Mesenteric fat pad (tissue), 1 donor: Measurements from ENCODE around the gene CDK14. TPM values are rescaled to one million over a fixed set of nuclear protein-coding genes. Genes with fewer than 3 reads are reported as not detected.

Experiments
- DNase-seq: peaks from one replicate; pipeline ENCODE4 v3.0.0-alpha.2; 2020; ENCODE audit warnings: low spot score
- long read RNA-seq: library from polyadenylated mRNA; unstranded; transcript quantifications from one replicate; pipeline ENCODE4 v2.0.0, GENCODE V29; 2020
- total RNA-seq: library from RNA; stranded (reverse); fragmentation: NEBNext Ultra II Directional; extraction: Animal tissue kit (Norgen Biotek cat#: 25700); gene quantifications from one replicate; pipeline ENCODE4 v1.2.1, GENCODE V29; 2021
- donor health status: DM: yes; HTN: yes; CAD: no.

Gene CDK14
- 47.2 TPM for total RNA-seq
- long read RNA-seq, partial matches to known transcripts, result 1 of 18 reads
- long read RNA-seq, other reads (novel, unspliced or antisense), result 17 of 18 reads

GRCh38 chr7:90595801-90596670 lies at the start of gene CDK14:
TSS of gene CDK14 (plus strand) at chr7:90596321. CDS start at chr7:90596628, 307 bp downstream.
- peak; percentile 92 for DNase-seq

- DNase-seq, result no peak
Measured at GRCh38 chr7:90551036-90551435, 45.1 kb upstream of the CDK14 start.

- no peak for DNase-seq
Measured at GRCh38 chr7:90552521-90552920, 43.6 kb upstream of the CDK14 start.

- DNase-seq, result no peak
Measured at GRCh38 chr7:90560730-90561129, 35.4 kb upstream of the CDK14 start.

- DNase-seq, result no peak
Measured at GRCh38 chr7:90563286-90563685, 32.8 kb upstream of the CDK14 start.

GRCh38 chr7:90564455-90564854 lies 31.7 kb upstream of the CDK14 start:
- DNase-seq, result no peak

- no peak for DNase-seq
Measured at GRCh38 chr7:90568213-90568612, 27.9 kb upstream of the CDK14 start.

- DNase-seq, result no peak
Measured at GRCh38 chr7:90569368-90569767, 26.8 kb upstream of the CDK14 start.

- DNase-seq, result no peak
Measured at GRCh38 chr7:90570373-90570959, 25.7 kb upstream of the CDK14 start.

- no peak for DNase-seq
Measured at GRCh38 chr7:90574146-90574819, 21.8 kb upstream of the CDK14 start.

GRCh38 chr7:90574820-90575187 lies 21.3 kb upstream of the CDK14 start:
- DNase-seq, result no peak

- DNase-seq, result no peak
Measured at GRCh38 chr7:90579181-90579688, 16.9 kb upstream of the CDK14 start.

- DNase-seq, result no peak
Measured at GRCh38 chr7:90580051-90580450, 16.1 kb upstream of the CDK14 start.

GRCh38 chr7:90582164-90582563 lies 14.0 kb upstream of the CDK14 start:
- DNase-seq, result no peak

GRCh38 chr7:90584378-90584777 lies 11.7 kb upstream of the CDK14 start:
- no peak for DNase-seq

GRCh38 chr7:90586091-90586490 lies 10.0 kb upstream of the CDK14 start:
- no peak for DNase-seq

GRCh38 chr7:90587766-90588165 lies 8.4 kb upstream of the CDK14 start:
- DNase-seq, result no peak

GRCh38 chr7:90592033-90592432 lies 4.1 kb upstream of the CDK14 start:
- DNase-seq, result no peak

GRCh38 chr7:90593205-90593604 lies 2.9 kb upstream of the CDK14 start:
- no peak for DNase-seq

GRCh38 chr7:90594751-90595317 lies 1.3 kb upstream of the CDK14 start:
- no peak for DNase-seq

GRCh38 chr7:90595342-90595800 lies 750 bp upstream of the CDK14 start:
- DNase-seq, result no peak
